ENCODE measurements around the gene CABCOCO1. TPM values are rescaled to one million over a fixed set of nuclear protein-coding genes. Genes with fewer than 3 reads are reported as not detected.

Gene CABCOCO1
- total RNA-seq, 3 donors from 2014 or later = not detected

- H3K4me1 Mint-ChIP-seq (ENCODE audit: low read depth) = peaks cover 30% of the 10 kb centered on the region
- DNase-seq (no peak), ATAC-seq (no peak)
- no peaks in the 10 kb centered on the region for H3K27me3 Mint-ChIP-seq (ENCODE audit: low read depth)
- no peaks in the 10 kb centered on the region for H3K9me3 Mint-ChIP-seq
- no peaks in the 10 kb centered on the region for H3K36me3 Mint-ChIP-seq (ENCODE audit: insufficient read depth)
- H3K4me3 Mint-ChIP-seq = no peak overlapping the region
Observed at GRCh38 chr10:61785473-61786105, 122.9 kb downstream of the CABCOCO1 start.

GRCh38 chr10:61786728-61787127 is 124.0 kb downstream of the CABCOCO1 start:
- H3K4me3 Mint-ChIP-seq = no peak overlapping the region
- no peaks in the 10 kb centered on the region for H3K27me3 Mint-ChIP-seq (ENCODE audit: low read depth)
- no peaks in the 10 kb centered on the region for H3K36me3 Mint-ChIP-seq (ENCODE audit: insufficient read depth)
- ATAC-seq (peak in 1 of 2 donors; percentile 19), DNase-seq (no peak)
- peaks cover 30% of the 10 kb centered on the region for H3K4me1 Mint-ChIP-seq (ENCODE audit: low read depth)
- no peaks in the 10 kb centered on the region for H3K9me3 Mint-ChIP-seq

- DNase-seq = no peak
- no peaks in the 10 kb centered on the region for H3K27me3 Mint-ChIP-seq (ENCODE audit: low read depth)
- H3K36me3 Mint-ChIP-seq (ENCODE audit: insufficient read depth) = no peaks in the 10 kb centered on the region
- ATAC-seq = no peak
- no peak overlapping the region for H3K4me3 Mint-ChIP-seq
- peaks cover 30% of the 10 kb centered on the region for H3K4me1 Mint-ChIP-seq (ENCODE audit: low read depth)
- no peaks in the 10 kb centered on the region for H3K9me3 Mint-ChIP-seq
Observed at GRCh38 chr10:61787170-61787569, 124.4 kb downstream of the CABCOCO1 start.

- Mint-ChIP-seq H3K27me3 (ENCODE audit: low read depth) (no peaks in the 10 kb centered on the region), H3K9me3 (no peaks in the 10 kb centered on the region), H3K4me3 (no peak overlapping the region), H3K36me3 (ENCODE audit: insufficient read depth) (no peaks in the 10 kb centered on the region), H3K4me1 (ENCODE audit: low read depth) (peaks cover 29% of the 10 kb centered on the region)
- DNase-seq (no peak), ATAC-seq (no peak)
Observed at GRCh38 chr10:61789031-61789430, 126.3 kb downstream of the CABCOCO1 start.

- H3K9me3 Mint-ChIP-seq = no peaks in the 10 kb centered on the region
- H3K4me1 Mint-ChIP-seq (ENCODE audit: low read depth) = peaks cover 11% of the 10 kb centered on the region
- no peak for DNase-seq
- no peaks in the 10 kb centered on the region for H3K36me3 Mint-ChIP-seq (ENCODE audit: insufficient read depth)
- H3K27me3 Mint-ChIP-seq (ENCODE audit: low read depth) = no peaks in the 10 kb centered on the region
- no peak overlapping the region for H3K4me3 Mint-ChIP-seq
- ATAC-seq = no peak
Observed at GRCh38 chr10:61791216-61791615, 128.5 kb downstream of the CABCOCO1 start.

- Mint-ChIP-seq H3K9me3 (no peaks in the 10 kb centered on the region), H3K4me3 (no peak overlapping the region), H3K4me1 (ENCODE audit: low read depth) (peaks cover 2% of the 10 kb centered on the region), H3K27me3 (ENCODE audit: low read depth) (no peaks in the 10 kb centered on the region), H3K36me3 (ENCODE audit: insufficient read depth) (no peaks in the 10 kb centered on the region)
- ATAC-seq (no peak), DNase-seq (no peak)
Observed at GRCh38 chr10:61792097-61792716, 129.5 kb downstream of the CABCOCO1 start.

GRCh38 chr10:61792921-61793320 is 130.2 kb downstream of the CABCOCO1 start:
- H3K9me3 Mint-ChIP-seq = no peaks in the 10 kb centered on the region
- ATAC-seq (no peak), DNase-seq (no peak)
- no peaks in the 10 kb centered on the region for H3K27me3 Mint-ChIP-seq (ENCODE audit: low read depth)
- no peak overlapping the region for H3K4me3 Mint-ChIP-seq
- H3K4me1 Mint-ChIP-seq (ENCODE audit: low read depth) = no peaks in the 10 kb centered on the region
- H3K36me3 Mint-ChIP-seq (ENCODE audit: insufficient read depth) = no peaks in the 10 kb centered on the region

GRCh38 chr10:61793760-61794703 is 131.3 kb downstream of the CABCOCO1 start:
- H3K27me3 Mint-ChIP-seq (ENCODE audit: low read depth) = no peaks in the 10 kb centered on the region
- ATAC-seq = no peak

GRCh38 chr10:61795147-61795546 is 132.4 kb downstream of the CABCOCO1 start:
- ATAC-seq = no peak
- Mint-ChIP-seq H3K27me3 (ENCODE audit: low read depth) (no peaks in the 10 kb centered on the region), H3K36me3 (ENCODE audit: insufficient read depth) (no peaks in the 10 kb centered on the region), H3K4me1 (ENCODE audit: low read depth) (no peaks in the 10 kb centered on the region), H3K9me3 (no peaks in the 10 kb centered on the region), H3K4me3 (no peak overlapping the region)
- no peak for DNase-seq

More at GRCh38 chr10:61793760-61794703, 131.3 kb downstream of the CABCOCO1 start:
- DNase-seq = no peak
- Mint-ChIP-seq H3K4me3 (no peak overlapping the region), H3K4me1 (ENCODE audit: low read depth) (no peaks in the 10 kb centered on the region), H3K9me3 (no peaks in the 10 kb centered on the region), H3K36me3 (ENCODE audit: insufficient read depth) (no peaks in the 10 kb centered on the region)

GRCh38 chr10:61795551-61795950 is 132.8 kb downstream of the CABCOCO1 start:
- H3K36me3 Mint-ChIP-seq (ENCODE audit: insufficient read depth) = no peaks in the 10 kb centered on the region
- no peaks in the 10 kb centered on the region for H3K9me3 Mint-ChIP-seq
- no peak overlapping the region for H3K4me3 Mint-ChIP-seq
- no peaks in the 10 kb centered on the region for H3K27me3 Mint-ChIP-seq (ENCODE audit: low read depth)
- no peak for DNase-seq
- no peaks in the 10 kb centered on the region for H3K4me1 Mint-ChIP-seq (ENCODE audit: low read depth)
- ATAC-seq = no peak

GRCh38 chr10:61796785-61797184 is 134.1 kb downstream of the CABCOCO1 start:
- Mint-ChIP-seq H3K4me3 (no peak overlapping the region), H3K9me3 (no peaks in the 10 kb centered on the region), H3K4me1 (ENCODE audit: low read depth) (no peaks in the 10 kb centered on the region), H3K36me3 (ENCODE audit: insufficient read depth) (no peaks in the 10 kb centered on the region), H3K27me3 (ENCODE audit: low read depth) (no peaks in the 10 kb centered on the region)
- ATAC-seq (no peak), DNase-seq (no peak)

- no peak for DNase-seq
- H3K27me3 Mint-ChIP-seq (ENCODE audit: low read depth) = no peaks in the 10 kb centered on the region
- H3K36me3 Mint-ChIP-seq (ENCODE audit: insufficient read depth) = no peaks in the 10 kb centered on the region
- no peak for ATAC-seq
- H3K4me1 Mint-ChIP-seq (ENCODE audit: low read depth) = no peaks in the 10 kb centered on the region
- no peak overlapping the region for H3K4me3 Mint-ChIP-seq
- H3K9me3 Mint-ChIP-seq = no peaks in the 10 kb centered on the region
Observed at GRCh38 chr10:61797304-61798153, 134.8 kb downstream of the CABCOCO1 start.

GRCh38 chr10:61798713-61799112 is 136.0 kb downstream of the CABCOCO1 start:
- H3K36me3 Mint-ChIP-seq (ENCODE audit: insufficient read depth) = no peaks in the 10 kb centered on the region
- DNase-seq = no peak
- no peaks in the 10 kb centered on the region for H3K27me3 Mint-ChIP-seq (ENCODE audit: low read depth)
- no peaks in the 10 kb centered on the region for H3K4me1 Mint-ChIP-seq (ENCODE audit: low read depth)
- H3K4me3 Mint-ChIP-seq = no peak overlapping the region
- ATAC-seq = no peak
- H3K9me3 Mint-ChIP-seq = no peaks in the 10 kb centered on the region

- H3K4me1 Mint-ChIP-seq (ENCODE audit: low read depth) = no peaks in the 10 kb centered on the region
- ATAC-seq (no peak), DNase-seq (no peak)
- H3K27me3 Mint-ChIP-seq (ENCODE audit: low read depth) = no peaks in the 10 kb centered on the region
- no peak overlapping the region for H3K4me3 Mint-ChIP-seq
- H3K36me3 Mint-ChIP-seq (ENCODE audit: insufficient read depth) = no peaks in the 10 kb centered on the region
- H3K9me3 Mint-ChIP-seq = no peaks in the 10 kb centered on the region
Observed at GRCh38 chr10:61801484-61801883, 138.8 kb downstream of the CABCOCO1 start.

Data from activated T-cell treated with anti-CD3 and anti-CD28 coated beads, Interleukin-2, amount 50 U/mL, for 4 hours (primary cell).